HG03095 (cell line): ENCODE data around the gene ZNF613.
"Not testable (repeated sequence)": the region's sequence is repeated elsewhere in the genome, so short reads cannot be mapped to it uniquely, and the experiment has no call there.

Experiments used
- ATAC-seq: cut with Tn5 transposase; IDR thresholded peaks from one replicate; pipeline ENCODE4 v1.9.1; 2021; ENCODE audit warnings: moderate library complexity; ENCODE audit not compliant: unreplicated experiment

ZNF613 gene

GRCh38 chr19:51938936-51939335, 11.7 kb downstream of the ZNF613 start:
- no peak for ATAC-seq

GRCh38 chr19:51944798-51945552, 17.7 kb downstream of the ZNF613 start:
- ATAC-seq, result no peak

GRCh38 chr19:51946602-51947001, 19.3 kb downstream of the ZNF613 start:
- no peak for ATAC-seq

GRCh38 chr19:51948975-51949374, 21.7 kb downstream of the ZNF613 start:
- ATAC-seq, result no peak

GRCh38 chr19:51957846-51958245, 30.6 kb downstream of the ZNF613 start:
- not testable (repeated sequence) for ATAC-seq

GRCh38 chr19:51959791-51960190, 32.5 kb downstream of the ZNF613 start:
- no peak for ATAC-seq

- not testable (repeated sequence) for ATAC-seq
Measured at GRCh38 chr19:51960621-51961233, 33.5 kb downstream of the ZNF613 start.

GRCh38 chr19:51965583-51965982, 38.3 kb downstream of the ZNF613 start:
- no peak for ATAC-seq

- ATAC-seq, result no peak
Measured at GRCh38 chr19:51970718-51971117, 43.4 kb downstream of the ZNF613 start.

GRCh38 chr19:51971624-51972023, 44.4 kb downstream of the ZNF613 start:
- no peak for ATAC-seq

GRCh38 chr19:51975787-51976186, 48.5 kb downstream of the ZNF613 start:
- not testable (repeated sequence) for ATAC-seq

- no peak for ATAC-seq
Measured at GRCh38 chr19:51976852-51977251, 49.6 kb downstream of the ZNF613 start.

GRCh38 chr19:51977346-51977745, 50.1 kb downstream of the ZNF613 start:
- ATAC-seq, result no peak

GRCh38 chr19:51978882-51979281, 51.6 kb downstream of the ZNF613 start:
- ATAC-seq, result no peak

GRCh38 chr19:51980116-51980736, 53.0 kb downstream of the ZNF613 start:
- no peak for ATAC-seq

GRCh38 chr19:51980926-51981325, 53.7 kb downstream of the ZNF613 start:
- ATAC-seq, result not testable (repeated sequence)

- ATAC-seq, result no peak
Measured at GRCh38 chr19:51983361-51983760, 56.1 kb downstream of the ZNF613 start.

- no peak for ATAC-seq
Measured at GRCh38 chr19:51986309-51987291, 59.3 kb downstream of the ZNF613 start, which contains the start of gene ZNF350. TSS of gene ZNF350 (minus strand) at chr19:51986840. CDS start at chr19:51974360, 12,480 bp downstream.

GRCh38 chr19:51993422-51993821, 66.2 kb downstream of the ZNF613 start:
- no peak for ATAC-seq

GRCh38 chr19:51994048-51994644, 66.9 kb downstream of the ZNF613 start:
- ATAC-seq, result no peak
